Hepatocyte (in vitro differentiated cells): ENCODE data around the gene CIAO3. TPM values are rescaled to one million over a fixed set of nuclear protein-coding genes. Genes with fewer than 3 reads are reported as not detected.

Source experiments
- DNase-seq: peaks from one replicate; pipeline ENCODE4 v3.0.0-alpha.2; 2016; ENCODE audit warnings: low spot score
- H2AFZ ChIP-seq: fragments of 200-600 bp; sonication (generic); 2 replicates; pipeline ENCODE4 v1.6.0; 2016; ENCODE audit warnings: antibody characterized with exemption, mild to moderate bottlenecking
- H3K27ac ChIP-seq: fragments of 200-600 bp; sonication (generic); 2 replicates; pipeline ENCODE4 v1.5.1; 2016; ENCODE audit warnings: mild to moderate bottlenecking
- H3K27me3 ChIP-seq: fragments of 200-600 bp; sonication (generic); 2 replicates; pipeline ENCODE4 v1.6.1; 2016
- H3K36me3 ChIP-seq: fragments of 200-600 bp; sonication (generic); replicated peaks from 2 replicates; pipeline ENCODE4 v1.5.1; 2016; ENCODE audit warnings: low read depth; ENCODE audit not compliant: insufficient read depth
- H3K4me1 ChIP-seq: fragments of 200-600 bp; sonication (generic); 2 replicates; pipeline ENCODE4 v1.5.1; 2016; ENCODE audit warnings: mild to moderate bottlenecking, moderate library complexity; ENCODE audit not compliant: insufficient read depth
- H3K4me2 ChIP-seq: fragments of 200-600 bp; sonication (generic); 2 replicates; pipeline ENCODE4 v1.6.0; 2016
- H3K4me3 ChIP-seq: fragments of 200-600 bp; sonication (generic); 2 replicates; pipeline ENCODE4 v1.5.1; 2016; ENCODE audit warnings: mild to moderate bottlenecking
- H3K79me2 ChIP-seq: fragments of 200-600 bp; sonication (generic); 2 replicates; pipeline ENCODE4 v1.6.0; 2017; ENCODE audit warnings: mild to moderate bottlenecking
- H3K9me2 ChIP-seq: fragments of 200-600 bp; sonication (generic); replicated peaks from 2 replicates; pipeline ENCODE4 v1.6.0; 2017; ENCODE audit warnings: mild to moderate bottlenecking; ENCODE audit not compliant: insufficient read depth
- H3K9me3 ChIP-seq: fragments of 200-600 bp; sonication (generic); 2 replicates; pipeline ENCODE4 v1.5.1; 2016; ENCODE audit warnings: low read depth, mild to moderate bottlenecking
- H4K20me1 ChIP-seq: fragments of 200-600 bp; sonication (generic); 2 replicates; pipeline ENCODE4 v1.6.0; 2016; ENCODE audit warnings: mild to moderate bottlenecking; ENCODE audit not compliant: insufficient read depth, poor library complexity, severe bottlenecking
- CTCF ChIP-seq: fragments of 200-600 bp; sonication (generic); IDR thresholded peaks from 2 replicates; pipeline ENCODE4 v1.5.1; 2016; ENCODE audit warnings: antibody characterized with exemption, mild to moderate bottlenecking; ENCODE audit not compliant: poor library complexity
- EZH2 ChIP-seq: fragments of 200-600 bp; sonication (generic); IDR thresholded peaks from 2 replicates; pipeline ENCODE4 v1.6.1; 2016; ENCODE audit warnings: antibody characterized with exemption, mild to moderate bottlenecking, borderline replicate concordance
- EZH2phosphoT487 ChIP-seq: fragments of 200-600 bp; sonication (generic); IDR thresholded peaks from one replicate; pipeline ENCODE4 v1.6.1; 2018; ENCODE audit warnings: antibody characterized with exemption, mild to moderate bottlenecking, low read depth, moderate library complexity; ENCODE audit not compliant: unreplicated experiment, severe bottlenecking
- WGBS: methylation state at CpG from one replicate; pipeline ENCODE4 v1.1.6; 2016; ENCODE audit warnings: low lambda C conversion rate; ENCODE audit errors: missing lambda C conversion rate; 5-methylcytosine and 5-hydroxymethylcytosine counted together
- polyA plus RNA-seq: library from polyadenylated mRNA; unstranded; fragments of >200 nt; fragmentation: Nextera tagmentation; extraction: Ambion mirVana; gene quantifications from 2 replicates; pipeline ENCODE4 v1.2.1, GENCODE V29; 2016
- total RNA-seq: library from RNA; depleted of rRNA; stranded (reverse); fragments of >200 nt; gene quantifications from 2 replicates; pipeline ENCODE4 v1.2.3, GENCODE V29; 2014

Gene CIAO3
- total RNA-seq (28.5 and 39.0 TPM in 2 replicates), polyA plus RNA-seq (42.8 and 61.8 TPM in 2 replicates)

GRCh38 chr16:740764-741505 is at the start of gene CIAO3:
CIAO3 (minus strand) TSS chr16:740997; CDS start chr16:740985, 12 bp downstream.
- peaks cover 13% of the 10 kb centered on the region for H3K79me2 ChIP-seq
- H3K27me3 ChIP-seq: no peaks in the 10 kb centered on the region
- no peaks in the 10 kb centered on the region for H4K20me1 ChIP-seq
- peak; percentile 85 for TF ChIP-seq CTCF
- no peak for TF ChIP-seq EZH2phosphoT487
- no peak for TF ChIP-seq EZH2
- peak within 1 kb of the TSS; percentile 91 for H3K4me3 ChIP-seq
- H3K9me2 ChIP-seq: no peaks in the 10 kb centered on the region
- peak; percentile 97 for DNase-seq
- H3K9me3 ChIP-seq: no peaks in the 10 kb centered on the region
- H3K4me1 ChIP-seq: peaks cover 11% of the 10 kb centered on the region
- H2AFZ ChIP-seq: peak within 1 kb of the TSS; percentile 84
- 2% methylated on average over 51 of the region's 79 CpGs for WGBS
- no peaks in the 10 kb centered on the region for H3K36me3 ChIP-seq
- H3K4me2 ChIP-seq: peak within 1 kb of the TSS; percentile 99
- peak within 1 kb of the TSS; percentile 79 for H3K27ac ChIP-seq

GRCh38 chr16:790086-790485 is 49.3 kb upstream of the CIAO3 start:
- DNase-seq: no peak
- Histone ChIP-seq H3K27me3 (no peaks in the 10 kb centered on the region), H3K4me2 (no peak overlapping the region), H3K79me2 (peaks cover 19% of the 10 kb centered on the region), H2AFZ (no peak overlapping the region), H3K36me3 (no peaks in the 10 kb centered on the region), H3K9me2 (no peaks in the 10 kb centered on the region), H3K4me3 (no peak overlapping the region), H3K27ac (no peak overlapping the region), H3K4me1 (peaks cover 7% of the 10 kb centered on the region), H4K20me1 (peaks cover 5% of the 10 kb centered on the region), H3K9me3 (no peaks in the 10 kb centered on the region)
- WGBS: 97% methylated on average over 15 of the region's 17 CpGs
- TF ChIP-seq CTCF (no peak), EZH2phosphoT487 (no peak)

- no peaks in the 10 kb centered on the region for H3K27me3 ChIP-seq
- DNase-seq: no peak
- no peaks in the 10 kb centered on the region for H3K36me3 ChIP-seq
- no peaks in the 10 kb centered on the region for H3K9me3 ChIP-seq
- H3K4me3 ChIP-seq: peak overlapping the region; percentile 59
- peak overlapping the region; percentile 91 for H3K4me2 ChIP-seq
- H4K20me1 ChIP-seq: peaks cover 5% of the 10 kb centered on the region
- no peak overlapping the region for H3K27ac ChIP-seq
- TF ChIP-seq CTCF (no peak), EZH2phosphoT487 (no peak), EZH2 (no peak)
- peaks cover 7% of the 10 kb centered on the region for H3K4me1 ChIP-seq
- H3K79me2 ChIP-seq: peaks cover 19% of the 10 kb centered on the region
- 79% methylated on average over 30 of the region's 33 CpGs for WGBS
- no peak overlapping the region for H2AFZ ChIP-seq
- no peaks in the 10 kb centered on the region for H3K9me2 ChIP-seq
These were observed 48.5 kb upstream of the CIAO3 start for GRCh38 chr16:789191-789850.
